ENCODE results near the gene CMTM2. TPM values are rescaled to one million over a fixed set of nuclear protein-coding genes. Genes with fewer than 3 reads are reported as not detected.

Gene CMTM2
- total and polyA plus RNA-seq, 9 of the 15 experiments (the other 6 are each of a cell fraction or from before 2014, with no cell fraction given): not detected

DNA sequence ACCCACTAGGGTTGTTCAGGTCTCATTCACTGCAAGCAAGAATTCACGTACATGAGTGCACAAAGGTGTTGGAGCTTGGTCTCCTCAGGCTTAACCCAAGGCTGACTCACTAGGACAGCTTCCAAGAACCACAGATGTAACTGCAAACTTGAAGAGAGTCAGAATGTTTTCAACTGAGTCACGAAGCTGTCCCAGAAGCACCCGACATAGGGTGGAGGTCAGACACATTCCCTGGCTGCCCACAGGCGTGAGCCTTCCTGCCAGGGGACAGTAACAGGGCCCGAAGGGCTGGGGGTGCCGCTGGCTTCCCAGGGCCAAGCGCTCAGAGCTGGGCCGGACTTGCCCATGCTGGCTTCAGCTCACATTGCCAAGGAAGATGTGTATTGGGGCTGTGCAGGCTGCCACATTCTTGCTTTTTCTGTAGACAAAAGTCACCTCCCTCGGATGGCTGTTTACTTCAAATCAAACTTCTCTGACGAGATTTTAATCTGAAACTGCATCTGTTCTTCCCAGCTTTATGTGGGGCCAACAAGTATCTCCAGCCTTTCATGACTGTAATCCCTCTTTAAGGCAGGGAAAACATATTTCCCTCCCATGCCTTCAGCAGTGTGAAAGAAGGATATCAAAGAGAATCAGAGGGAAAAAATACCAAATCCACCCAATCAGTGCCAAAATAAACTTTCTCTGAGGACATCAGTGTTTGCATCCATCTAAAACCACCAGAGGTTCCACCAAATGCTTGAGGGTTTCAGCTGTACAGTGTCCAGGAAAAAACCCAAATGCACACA is 39.5 kb downstream of the CMTM2 start:
- peak; percentile 12 for ATAC-seq

More for the DNA sequence above, 39.5 kb downstream of the CMTM2 start:
- H3K27me3 ChIP-seq (ENCODE audit: control insufficient read depth in 2 of 2, insufficient read depth in 2 of 2, low read length in 2 of 2): no peaks in the 10 kb centered on the region
- H3K36me3 ChIP-seq (ENCODE audit: control insufficient read depth, insufficient read depth, low read length): peaks cover 47% of the 10 kb centered on the region
- no peaks in the 10 kb centered on the region for H3K9me1 ChIP-seq (ENCODE audit: control insufficient read depth, insufficient read depth, low read length)
- BruUV-seq (replicated peaks): no TSS peak
- H4K20me1 ChIP-seq (replicated peaks; ENCODE audit: control insufficient read depth, insufficient read depth, low read length): no peaks in the 10 kb centered on the region
- DNase-seq (ENCODE audit: extremely low read depth in 1 of 4, low spot score in 3 of 4) (peak in 1 of 4 experiments; percentile 60), FAIRE-seq (peak; percentile 78)
- peaks cover 40 to 64% of the 10 kb centered on the region in 2 experiments for H3K4me1 ChIP-seq (replicated peaks in 1 of 2; ENCODE audit: control insufficient read depth in 2 of 2, insufficient read depth in 2 of 2, low read length in 2 of 2)
- intact Hi-C loops (cut with micrococcal nuclease) (loop anchor here (5.0 kb wide), 1 partner anchor 79 kb away; the partner anchor contains the start of gene CMTM4), in situ Hi-C loops (cut with MboI) (no loop called here)
- H3K27ac ChIP-seq (ENCODE audit: extremely low read depth, low read depth, low read length): peak overlapping the region; percentile 78
- H3K4me2 ChIP-seq (ENCODE audit: insufficient read depth, low read length): peak overlapping the region; percentile 57; the same call in 1 of the 2 replicates
- H2AFZ ChIP-seq (ENCODE audit: low read depth, low read length): no peak overlapping the region
- TF ChIP-seq, protein P1, sequence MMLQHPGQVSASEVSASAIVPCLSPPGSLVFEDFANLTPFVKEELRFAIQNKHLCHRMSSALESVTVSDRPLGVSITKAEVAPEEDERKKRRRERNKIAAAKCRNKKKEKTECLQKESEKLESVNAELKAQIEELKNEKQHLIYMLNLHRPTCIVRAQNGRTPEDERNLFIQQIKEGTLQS (IDR thresholded peaks at IDR 0.05): 0 out of 2 replicates have a peak, but pooled peaks have one; percentile 8
- TF ChIP-seq, protein P1 (CRISPR knock-in tag; conservative IDR thresholded peaks at IDR 0.05): no peak
- TF ChIP-seq LCOR (CRISPR knock-in tag; IDR thresholded peaks at IDR 0.05) (no peak), CXXC5 (CRISPR knock-in tag; IDR thresholded peaks at IDR 0.05) (0 out of 2 replicates have a peak, but pooled peaks have one; percentile 15), CBFA2T3 (IDR thresholded peaks at IDR 0.05) (peak; percentile 17; the same call in 1 of the 2 replicates), ZKSCAN8 (CRISPR knock-in tag; IDR thresholded peaks at IDR 0.05) (0 out of 2 replicates have a peak, but pooled peaks have one; percentile 14), FOSL1 (tag; conservative IDR thresholded peaks at IDR 0.05) (peak; percentile 37), HDAC8 (tag; IDR thresholded peaks at IDR 0.05) (peak; percentile 41; the same call in 1 of the 2 replicates), DMBX1 (CRISPR knock-in tag; IDR thresholded peaks at IDR 0.05; ENCODE audit: borderline replicate concordance) (peak; percentile 23; the same call in 1 of the 2 replicates), KDM1A (IDR thresholded peaks at IDR 0.05) (peak in 1 of 2 experiments; percentile 5; a peak in 1 of 4 replicates)
- TF ChIP-seq, protein P2, sequence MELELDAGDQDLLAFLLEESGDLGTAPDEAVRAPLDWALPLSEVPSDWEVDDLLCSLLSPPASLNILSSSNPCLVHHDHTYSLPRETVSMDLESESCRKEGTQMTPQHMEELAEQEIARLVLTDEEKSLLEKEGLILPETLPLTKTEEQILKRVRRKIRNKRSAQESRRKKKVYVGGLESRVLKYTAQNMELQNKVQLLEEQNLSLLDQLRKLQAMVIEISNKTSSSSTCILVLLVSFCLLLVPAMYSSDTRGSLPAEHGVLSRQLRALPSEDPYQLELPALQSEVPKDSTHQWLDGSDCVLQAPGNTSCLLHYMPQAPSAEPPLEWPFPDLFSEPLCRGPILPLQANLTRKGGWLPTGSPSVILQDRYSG (tag; conservative IDR thresholded peaks at IDR 0.05; ENCODE audit: low read depth): no peak
- TF ChIP-seq, protein P3, sequence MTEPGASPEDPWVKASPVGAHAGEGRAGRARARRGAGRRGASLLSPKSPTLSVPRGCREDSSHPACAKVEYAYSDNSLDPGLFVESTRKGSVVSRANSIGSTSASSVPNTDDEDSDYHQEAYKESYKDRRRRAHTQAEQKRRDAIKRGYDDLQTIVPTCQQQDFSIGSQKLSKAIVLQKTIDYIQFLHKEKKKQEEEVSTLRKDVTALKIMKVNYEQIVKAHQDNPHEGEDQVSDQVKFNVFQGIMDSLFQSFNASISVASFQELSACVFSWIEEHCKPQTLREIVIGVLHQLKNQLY (CRISPR knock-in tag; conservative IDR thresholded peaks at IDR 0.05): no peak
- no peak overlapping the region for H3K4me3 ChIP-seq
- ChIA-PET CTCF (ENCODE audit: low intra/inter-chr PET ratio) (no interaction called here), POLR2A (interaction anchor here (0.8 to 3.6 kb wide), 3 partner anchors 7 to 209 kb away, joined by 3 to 31 read pairs (median 8); no protein-coding TSS in a partner anchor)
- H3K79me2 ChIP-seq (ENCODE audit: control insufficient read depth, insufficient read depth, low read length): no peaks in the 10 kb centered on the region
- H3K9me3 ChIP-seq (replicated peaks; ENCODE audit: control insufficient read depth, insufficient read depth, low read depth, low read length): no peaks in the 10 kb centered on the region
- 28% methylated on average over 10 of the region's 10 CpGs for WGBS (ENCODE audit: insufficient coverage, low coverage, missing lambda C conversion rate)
- peak overlapping the region; percentile 17 to 69; a peak in 2 of 4 replicates for H3K9ac ChIP-seq (ENCODE audit: insufficient read depth in 1 of 2, low read depth in 2 of 2, low read length in 2 of 2)

Measured in K562 (cell line).